HG03097 (cell line): ENCODE data around the gene ZBTB21.

Experiments used
- ATAC-seq: cut with Tn5 transposase; IDR thresholded peaks from one replicate; pipeline ENCODE4 v1.9.1; 2021; ENCODE audit not compliant: unreplicated experiment, low FRiP score

ZBTB21 gene

DNA sequence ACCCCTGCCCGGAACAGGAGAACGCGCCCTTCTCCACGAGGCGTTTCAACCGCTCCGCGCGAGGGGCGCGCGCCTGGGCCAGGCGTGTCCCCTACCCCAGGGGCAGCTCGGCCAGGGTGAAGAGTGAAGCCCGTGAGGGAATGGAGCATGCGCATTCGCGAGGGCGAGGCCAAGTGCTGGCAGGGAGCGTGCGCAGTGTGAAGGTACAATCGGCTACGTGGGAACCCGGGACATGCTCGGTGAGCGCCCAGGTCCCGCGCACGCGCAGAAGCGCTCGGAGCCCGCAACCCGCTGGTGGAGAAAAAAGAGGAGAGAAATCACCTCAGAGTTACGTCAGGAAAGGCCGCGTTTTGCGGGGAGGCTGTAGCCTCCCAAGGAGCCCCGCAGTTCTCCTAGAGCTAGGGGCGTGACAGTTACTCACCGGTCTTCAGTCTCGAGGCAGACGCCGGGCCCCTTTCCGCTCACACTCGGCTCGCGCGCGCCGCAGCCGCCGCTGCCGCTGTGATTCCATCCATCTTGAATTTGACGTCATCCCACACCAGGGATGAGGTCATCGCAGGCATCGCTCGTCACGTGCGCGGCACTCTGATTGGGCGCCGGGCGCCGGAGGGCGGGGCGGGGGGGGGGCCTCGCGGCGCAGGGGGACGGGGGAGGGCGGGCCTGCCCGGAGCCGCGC is at the start of gene ZBTB21:
ZBTB21 (minus strand) TSS at position 530 of the 676 bp plus-strand sequence. CDS start 16,265 bp downstream, outside the sequence.
- peak; percentile 55 for ATAC-seq

DNA sequence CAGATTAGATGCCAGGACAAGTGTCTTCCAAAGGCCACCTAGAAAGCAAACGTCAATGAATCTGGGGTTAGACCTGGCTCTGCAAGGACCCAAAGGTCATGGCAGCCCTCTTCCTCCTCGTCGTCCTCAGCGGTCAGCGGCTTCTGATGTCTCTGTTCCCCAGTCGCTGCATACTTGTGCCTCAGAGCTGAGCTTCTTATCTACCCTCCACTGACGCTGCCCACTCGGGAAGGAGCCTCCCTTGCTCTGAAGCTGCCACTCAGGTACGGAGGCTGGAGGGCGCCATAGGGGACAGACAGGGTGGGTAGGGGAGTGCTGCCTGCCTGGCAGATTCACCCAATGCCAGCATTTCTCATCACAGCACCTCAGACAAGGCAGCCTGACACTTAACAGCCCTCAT is 49.6 kb upstream of the ZBTB21 start:
- no peak for ATAC-seq

DNA sequence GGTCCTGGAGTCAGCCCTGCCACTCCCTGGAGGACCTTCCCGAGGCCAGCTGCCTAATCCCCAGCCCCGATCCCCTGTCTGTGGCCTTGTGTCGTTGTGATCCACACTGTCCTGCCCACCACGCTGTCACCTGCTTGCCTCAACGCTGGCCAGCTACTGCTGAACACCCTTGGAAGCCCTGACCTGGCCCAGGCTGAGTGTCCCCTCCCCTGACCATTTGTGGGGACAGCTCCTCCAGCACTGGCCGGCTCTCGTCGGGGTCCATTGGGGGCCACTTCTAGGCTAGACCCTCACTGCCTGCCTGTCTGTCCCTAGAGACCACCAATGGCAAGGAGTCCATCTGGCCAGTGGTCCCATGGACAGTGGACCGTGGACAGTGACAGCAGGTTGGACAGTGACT is 49.0 kb upstream of the ZBTB21 start:
- ATAC-seq = no peak

- no peak for ATAC-seq
Observed at GRCh38 chr21:42058631-42059111, 48.5 kb upstream of the ZBTB21 start.

GRCh38 chr21:42057851-42058437 is 47.8 kb upstream of the ZBTB21 start:
- no peak for ATAC-seq

GRCh38 chr21:42056996-42057689 is 47.0 kb upstream of the ZBTB21 start:
- no peak for ATAC-seq

- no peak for ATAC-seq
Observed at GRCh38 chr21:42056468-42056867, 46.3 kb upstream of the ZBTB21 start.

GRCh38 chr21:42055425-42055824 is 45.3 kb upstream of the ZBTB21 start:
- ATAC-seq = no peak

GRCh38 chr21:42051788-42052187 is 41.6 kb upstream of the ZBTB21 start:
- ATAC-seq = no peak

- ATAC-seq = no peak
Observed at GRCh38 chr21:42049578-42050430, 39.6 kb upstream of the ZBTB21 start.

GRCh38 chr21:42048870-42049577 is 38.9 kb upstream of the ZBTB21 start:
- ATAC-seq = no peak

DNA sequence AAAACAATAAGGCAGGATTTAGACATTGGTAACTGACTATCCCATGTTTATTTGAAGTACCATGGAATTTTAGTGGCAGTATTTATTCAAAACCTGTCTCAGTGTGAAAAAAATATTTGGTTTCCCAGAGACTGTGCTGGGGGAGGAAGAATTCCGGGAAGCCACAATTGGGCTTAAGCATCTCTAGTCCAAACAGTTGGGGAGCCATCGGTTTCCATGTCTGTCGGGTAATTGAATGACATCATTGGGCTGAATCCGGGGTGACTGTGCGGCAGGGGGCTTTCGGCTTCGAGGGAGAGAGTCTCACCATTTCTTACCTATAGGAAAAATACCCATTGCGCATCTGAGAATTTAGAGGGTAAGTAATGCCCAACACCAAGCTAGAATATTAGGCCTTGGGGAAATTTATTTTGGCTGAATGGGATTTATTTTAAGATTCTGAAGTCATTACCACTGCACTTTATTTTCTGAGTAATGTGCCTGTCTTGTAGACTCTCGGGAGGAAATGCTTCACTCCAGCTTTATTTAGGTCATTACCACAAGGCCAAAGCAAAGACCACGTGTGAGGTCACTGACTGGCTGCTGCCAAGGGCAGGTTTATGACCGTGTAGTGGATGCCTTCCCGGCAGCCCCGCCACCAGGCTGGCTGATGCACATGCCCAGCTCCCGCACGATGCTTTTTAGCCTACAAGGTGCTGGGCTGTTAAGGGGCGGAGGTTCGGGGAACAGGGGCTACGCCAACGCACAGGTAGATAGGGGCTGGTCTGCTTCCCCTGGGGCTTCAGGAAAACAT is 37.9 kb upstream of the ZBTB21 start:
- ATAC-seq = no peak

DNA sequence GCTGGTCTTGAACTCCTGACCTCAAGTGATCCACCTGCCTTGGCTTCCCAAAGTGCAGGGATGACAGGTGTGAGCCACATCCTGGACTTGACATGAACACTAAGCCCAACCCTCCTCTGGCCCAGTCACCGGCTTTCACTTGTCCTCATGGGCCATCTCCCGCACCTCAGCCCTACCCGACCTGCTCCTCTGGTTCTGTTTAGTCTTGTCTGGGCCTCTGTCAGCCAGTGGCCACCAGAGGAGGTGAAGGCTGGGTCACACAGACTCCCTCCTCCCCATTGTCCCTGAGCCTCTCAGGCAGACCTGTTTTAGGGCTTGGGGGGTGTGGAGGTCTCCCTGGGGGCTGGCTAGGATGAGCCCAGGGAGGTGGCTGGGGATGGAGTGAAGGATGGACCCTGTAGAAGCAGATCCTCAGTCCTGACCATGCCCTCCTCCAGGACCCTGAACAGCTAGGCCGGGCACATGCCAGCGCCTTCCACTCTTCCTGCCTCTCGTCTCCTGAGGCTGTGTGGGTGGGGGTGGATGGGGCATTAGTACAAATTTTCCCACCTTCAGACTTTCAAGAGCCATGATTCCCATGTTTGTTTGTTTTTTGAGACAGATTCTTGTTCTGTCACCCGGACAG is 34.8 kb upstream of the ZBTB21 start:
- ATAC-seq = no peak

GRCh38 chr21:42043961-42044360 is 33.8 kb upstream of the ZBTB21 start:
- ATAC-seq = no peak

DNA sequence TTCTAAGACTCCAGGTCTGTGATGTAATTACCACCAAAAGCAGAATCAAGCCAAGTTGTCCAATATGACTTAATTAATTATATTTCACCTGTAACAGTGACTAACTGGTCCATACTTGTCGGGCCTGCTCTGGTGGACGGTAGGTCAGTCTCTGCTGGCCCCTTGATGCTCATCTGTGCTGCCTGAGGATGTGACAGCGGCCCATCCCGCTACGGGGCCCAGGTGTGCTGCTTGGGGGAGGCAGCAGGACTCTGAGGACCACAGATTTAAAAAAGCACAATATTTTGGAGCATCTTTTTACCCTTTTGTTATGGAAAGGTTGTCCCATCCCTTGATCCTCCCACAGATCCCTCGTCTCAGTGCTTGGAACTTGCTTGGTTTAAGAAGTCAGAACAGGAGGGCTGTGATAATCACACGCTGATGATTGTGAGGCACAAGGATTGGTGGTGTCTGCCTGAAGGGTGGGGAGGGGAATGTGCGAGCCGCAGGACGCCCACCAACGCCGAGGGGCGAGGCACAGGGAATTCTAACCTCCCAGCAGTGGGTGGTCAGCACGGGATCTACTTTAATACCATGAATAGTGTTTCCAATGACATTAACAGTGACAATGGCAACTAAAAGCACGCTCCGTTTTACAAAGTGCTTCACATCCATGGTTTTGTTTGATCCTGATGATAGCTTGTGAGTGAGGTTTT is 33.2 kb upstream of the ZBTB21 start:
- ATAC-seq = no peak

- ATAC-seq = no peak
Observed at GRCh38 chr21:42042651-42043050, 32.5 kb upstream of the ZBTB21 start.

DNA sequence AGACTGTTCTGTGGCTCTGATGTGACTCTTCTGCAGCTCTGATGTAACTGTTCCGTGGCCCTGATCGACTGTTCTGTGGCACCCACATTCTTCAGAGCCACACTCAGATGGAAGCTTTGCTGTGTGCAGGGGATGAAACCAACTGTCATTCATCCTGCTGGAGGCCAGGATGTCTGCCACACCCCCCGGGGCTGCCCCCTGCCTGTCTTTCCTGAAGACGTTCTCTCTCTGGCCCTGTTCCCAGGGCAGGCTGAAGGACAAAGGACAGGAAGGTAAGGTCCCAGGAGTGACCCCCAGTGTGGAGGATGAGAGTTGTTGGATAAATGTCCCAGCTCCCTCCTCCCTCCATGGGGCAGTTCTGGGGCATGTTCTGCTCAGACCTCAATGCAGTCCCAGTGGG is 31.6 kb upstream of the ZBTB21 start:
- ATAC-seq = no peak

DNA sequence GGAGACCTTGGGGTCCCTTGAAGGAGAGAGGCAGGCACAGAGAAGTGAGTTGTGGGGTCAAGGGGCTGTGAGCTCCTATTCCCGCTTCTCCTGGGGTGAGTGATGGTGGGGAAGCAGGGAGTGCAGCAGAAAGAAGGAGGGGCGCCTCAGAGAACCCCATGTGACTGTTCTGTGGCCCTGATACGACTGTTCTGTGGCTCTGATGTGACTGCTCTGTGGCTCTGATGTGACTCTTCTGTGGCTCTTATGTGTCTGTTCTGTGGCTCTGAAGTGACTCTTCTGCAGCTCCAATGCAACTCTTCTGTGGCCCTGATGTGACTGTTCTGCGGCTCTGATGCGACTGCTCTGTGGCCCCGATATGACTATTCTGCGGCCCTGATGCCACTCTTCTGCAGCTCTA is 31.1 kb upstream of the ZBTB21 start:
- no peak for ATAC-seq
